ENCODE data around the gene MAGOH.

The MAGOH gene

GRCh38 chr1:53218201-53218600 is 20.1 kb downstream of the MAGOH start:
- no peaks in the 10 kb centered on the region for H3K36me3 ChIP-seq (ENCODE audit: control insufficient read depth, insufficient read depth, low read length)
- peaks cover 6% of the 10 kb centered on the region for H3K4me1 ChIP-seq
- H3K4me2 ChIP-seq (ENCODE audit: low read length) = no peak overlapping the region
- H3K9ac ChIP-seq = no peak overlapping the region
- no peak for TF ChIP-seq CTCF (IDR thresholded peaks at IDR 0.05)
- no peaks in the 10 kb centered on the region for H3K9me3 ChIP-seq (ENCODE audit: control insufficient read depth, low read length)
- H3K4me3 ChIP-seq (ENCODE audit: low read depth, low read length) = no peak overlapping the region
- H3K27me3 ChIP-seq (ENCODE audit: control insufficient read depth, insufficient read depth, low read length) = no peaks in the 10 kb centered on the region
- no peaks in the 10 kb centered on the region for H3K79me2 ChIP-seq
- H3K27ac ChIP-seq = no peak overlapping the region
- no peak overlapping the region for H2AFZ ChIP-seq

- H3K9ac ChIP-seq = no peak overlapping the region
- H3K79me2 ChIP-seq = no peaks in the 10 kb centered on the region
- H2AFZ ChIP-seq = no peak overlapping the region
- H3K4me2 ChIP-seq (ENCODE audit: low read length) = no peak overlapping the region
- H3K27me3 ChIP-seq (ENCODE audit: control insufficient read depth, insufficient read depth, low read length) = no peaks in the 10 kb centered on the region
- no peak for TF ChIP-seq CTCF (IDR thresholded peaks at IDR 0.05)
- no peaks in the 10 kb centered on the region for H3K9me3 ChIP-seq (ENCODE audit: control insufficient read depth, low read length)
- H3K36me3 ChIP-seq (ENCODE audit: control insufficient read depth, insufficient read depth, low read length) = no peaks in the 10 kb centered on the region
- no peak overlapping the region for H3K4me3 ChIP-seq (ENCODE audit: low read depth, low read length)
- H3K27ac ChIP-seq = no peak overlapping the region
- peaks cover under 1% of the 10 kb centered on the region for H3K4me1 ChIP-seq
These were observed 23.9 kb downstream of the MAGOH start for GRCh38 chr1:53214376-53214940.

GRCh38 chr1:53210954-53211353 is 27.4 kb downstream of the MAGOH start:
- Histone ChIP-seq H3K4me1 (no peaks in the 10 kb centered on the region), H3K9ac (no peak overlapping the region), H2AFZ (no peak overlapping the region), H3K36me3 (ENCODE audit: control insufficient read depth, insufficient read depth, low read length) (no peaks in the 10 kb centered on the region), H3K27me3 (ENCODE audit: control insufficient read depth, insufficient read depth, low read length) (no peaks in the 10 kb centered on the region), H3K27ac (no peak overlapping the region), H3K9me3 (ENCODE audit: control insufficient read depth, low read length) (no peaks in the 10 kb centered on the region), H3K79me2 (no peaks in the 10 kb centered on the region), H3K4me3 (ENCODE audit: low read depth, low read length) (no peak overlapping the region), H3K4me2 (ENCODE audit: low read length) (no peak overlapping the region)
- no peak for TF ChIP-seq CTCF (IDR thresholded peaks at IDR 0.05)

GRCh38 chr1:53210352-53210751 is 28.0 kb downstream of the MAGOH start:
- Histone ChIP-seq H3K9me3 (ENCODE audit: control insufficient read depth, low read length) (no peaks in the 10 kb centered on the region), H3K4me3 (ENCODE audit: low read depth, low read length) (no peak overlapping the region), H3K4me1 (no peaks in the 10 kb centered on the region), H3K27me3 (ENCODE audit: control insufficient read depth, insufficient read depth, low read length) (no peaks in the 10 kb centered on the region), H3K9ac (no peak overlapping the region), H3K79me2 (no peaks in the 10 kb centered on the region), H3K36me3 (ENCODE audit: control insufficient read depth, insufficient read depth, low read length) (no peaks in the 10 kb centered on the region), H2AFZ (no peak overlapping the region), H3K4me2 (ENCODE audit: low read length) (no peak overlapping the region), H3K27ac (no peak overlapping the region)
- TF ChIP-seq CTCF (IDR thresholded peaks at IDR 0.05) = no peak

GRCh38 chr1:53207726-53208125 is 30.6 kb downstream of the MAGOH start:
- Histone ChIP-seq H3K4me1 (no peaks in the 10 kb centered on the region), H3K27ac (no peak overlapping the region), H3K79me2 (no peaks in the 10 kb centered on the region), H3K27me3 (ENCODE audit: control insufficient read depth, insufficient read depth, low read length) (no peaks in the 10 kb centered on the region), H3K9me3 (ENCODE audit: control insufficient read depth, low read length) (no peaks in the 10 kb centered on the region), H3K9ac (no peak overlapping the region), H2AFZ (no peak overlapping the region), H3K4me3 (ENCODE audit: low read depth, low read length) (no peak overlapping the region), H3K36me3 (ENCODE audit: control insufficient read depth, insufficient read depth, low read length) (no peaks in the 10 kb centered on the region), H3K4me2 (ENCODE audit: low read length) (no peak overlapping the region)
- TF ChIP-seq CTCF (IDR thresholded peaks at IDR 0.05) = no peak

All from parathyroid adenoma (tissue), 2 donors.